PC-9 (cell line): ENCODE measurements around the gene RIMBP2.

Experiments
- CTCF ChIP-seq: fragments of 200-600 bp; sonication (generic); conservative IDR thresholded peaks from 2 replicates; pipeline ENCODE4 v1.6.1; 2017; ENCODE audit warnings: mixed run types, antibody characterized with exemption, mild to moderate bottlenecking, moderate library complexity
- EZH2 ChIP-seq: fragments of 200-600 bp; sonication (generic); IDR thresholded peaks from 2 replicates; pipeline ENCODE4 v1.8.0; 2017; ENCODE audit warnings: antibody characterized with exemption, low read depth

- no peak for TF ChIP-seq CTCF
- no peak for TF ChIP-seq EZH2
Measured at GRCh38 chr12:130745921-130746320, 29.8 kb upstream of the RIMBP2 start.
